Dendritic cell treated with granulocyte-macrophage colony-stimulating factor and Interleukin-4, amounts not matched to agents 40 ng/mL and 50 ng/mL, for 4 days (primary cell): ENCODE results near the gene HOXB6.

Source experiments
- H3K27ac Mint-ChIP-seq: one replicate; pipeline ENCODE4 v1.8.0; 2022; ENCODE audit warnings: mild to moderate bottlenecking, mixed read lengths
- H3K27me3 Mint-ChIP-seq: one replicate; pipeline ENCODE4 v1.8.0; 2022; ENCODE audit warnings: mild to moderate bottlenecking, mixed read lengths
- H3K36me3 Mint-ChIP-seq: one replicate; pipeline ENCODE4 v1.8.0; 2022; ENCODE audit warnings: low read depth, mixed read lengths
- H3K4me1 Mint-ChIP-seq: one replicate; pipeline ENCODE4 v1.8.0; 2022; ENCODE audit warnings: low read depth, mixed read lengths
- H3K4me3 Mint-ChIP-seq: one replicate; pipeline ENCODE4 v1.8.0; 2022; ENCODE audit warnings: mild to moderate bottlenecking, moderate library complexity, mixed read lengths
- H3K9me3 Mint-ChIP-seq: one replicate; pipeline ENCODE4 v1.8.0; 2022; ENCODE audit warnings: mixed read lengths
- intact Hi-C: fragments of 100-400 bp; cut with micrococcal nuclease; formaldehyde crosslinking; loops from one replicate; pipeline ENCODE4 v1.15.0; 2022

HOXB6 gene

GRCh38 chr17:48620461-48621139 lies 15.8 kb upstream of the HOXB6 start:
- H3K36me3 Mint-ChIP-seq: no peaks in the 10 kb centered on the region
- H3K4me3 Mint-ChIP-seq: no peak overlapping the region
- no peak overlapping the region for H3K27ac Mint-ChIP-seq
- H3K9me3 Mint-ChIP-seq: no peaks in the 10 kb centered on the region
- H3K27me3 Mint-ChIP-seq: peaks cover 100% of the 10 kb centered on the region
- intact Hi-C loops: no loop called here
- H3K4me1 Mint-ChIP-seq: peaks cover 4% of the 10 kb centered on the region

GRCh38 chr17:48619826-48620449 lies 15.2 kb upstream of the HOXB6 start:
- Mint-ChIP-seq H3K4me1 (peaks cover 3% of the 10 kb centered on the region), H3K27me3 (peaks cover 100% of the 10 kb centered on the region), H3K36me3 (no peaks in the 10 kb centered on the region), H3K4me3 (no peak overlapping the region), H3K27ac (no peak overlapping the region), H3K9me3 (no peaks in the 10 kb centered on the region)
- intact Hi-C loops: loop anchor here (2.0 to 10.0 kb wide), 2 partner anchors 313 to 595 kb away; no protein-coding TSS in a partner anchor

- Mint-ChIP-seq H3K4me3 (no peak overlapping the region), H3K9me3 (no peaks in the 10 kb centered on the region), H3K27me3 (peaks cover 99% of the 10 kb centered on the region), H3K4me1 (peaks cover 16% of the 10 kb centered on the region), H3K36me3 (no peaks in the 10 kb centered on the region), H3K27ac (no peak overlapping the region)
- intact Hi-C loops: loop anchor here (1.0 to 10.0 kb wide), 3 partner anchors 282 to 594 kb away; no protein-coding TSS in a partner anchor
Observed at GRCh38 chr17:48618256-48618896, 13.6 kb upstream of the HOXB6 start.

- Mint-ChIP-seq H3K4me3 (no peak overlapping the region), H3K4me1 (peaks cover 23% of the 10 kb centered on the region), H3K9me3 (no peaks in the 10 kb centered on the region), H3K27me3 (peaks cover 97% of the 10 kb centered on the region), H3K36me3 (no peaks in the 10 kb centered on the region), H3K27ac (no peak overlapping the region)
- intact Hi-C loops: loop anchor here (1.0 to 10.0 kb wide), 3 partner anchors 281 to 593 kb away; no protein-coding TSS in a partner anchor
Observed at GRCh38 chr17:48617471-48618255, 12.9 kb upstream of the HOXB6 start.

DNA sequence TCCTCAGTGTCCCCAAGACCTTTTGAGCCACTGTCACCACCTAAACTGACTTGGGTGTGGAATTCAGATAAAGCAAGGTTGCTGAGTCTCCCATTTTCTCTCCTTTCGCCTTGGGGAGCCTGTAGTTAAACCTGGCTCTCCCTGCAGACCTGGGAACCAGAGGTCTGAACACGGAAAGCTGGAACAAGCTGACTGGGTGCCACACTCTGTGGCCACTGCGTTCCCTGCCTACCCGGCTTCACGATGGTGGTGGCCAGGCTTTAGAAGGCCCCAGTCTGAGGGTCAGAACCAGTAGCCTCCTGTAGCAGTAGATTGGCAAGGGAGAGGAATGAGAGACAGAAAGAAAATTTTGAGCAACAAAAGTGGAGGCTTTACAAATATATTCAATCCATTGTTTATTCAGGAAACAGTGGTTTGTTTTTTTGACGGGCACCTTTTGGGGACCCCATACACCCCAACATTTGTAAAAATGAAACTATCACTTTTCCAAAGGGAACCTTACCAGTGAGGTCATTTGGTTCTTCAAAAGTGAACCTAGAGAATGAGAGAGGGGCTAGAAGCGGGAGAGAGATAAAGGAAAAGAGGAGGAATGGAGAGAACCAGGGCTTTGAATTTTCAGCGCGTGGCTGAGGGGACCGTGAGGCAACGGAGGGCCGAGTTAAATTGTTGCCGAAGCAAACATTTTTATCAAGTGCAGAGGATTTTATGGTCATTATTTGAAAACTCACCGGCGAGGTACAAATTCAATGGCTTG lies 12.1 kb upstream of the HOXB6 start:
- peaks cover 97% of the 10 kb centered on the region for H3K27me3 Mint-ChIP-seq
- H3K4me3 Mint-ChIP-seq: no peak overlapping the region
- H3K4me1 Mint-ChIP-seq: peaks cover 31% of the 10 kb centered on the region
- intact Hi-C loops: loop anchor here (10.0 kb wide), 1 partner anchor 592 kb away; no protein-coding TSS in a partner anchor
- H3K9me3 Mint-ChIP-seq: no peaks in the 10 kb centered on the region
- H3K36me3 Mint-ChIP-seq: no peaks in the 10 kb centered on the region
- H3K27ac Mint-ChIP-seq: no peak overlapping the region

- Mint-ChIP-seq H3K4me1 (peaks cover 38% of the 10 kb centered on the region), H3K36me3 (no peaks in the 10 kb centered on the region), H3K9me3 (no peaks in the 10 kb centered on the region), H3K4me3 (no peak overlapping the region), H3K27ac (no peak overlapping the region), H3K27me3 (peaks cover 97% of the 10 kb centered on the region)
- intact Hi-C loops: loop anchor here (10.0 kb wide), 1 partner anchor 591 kb away; no protein-coding TSS in a partner anchor
Observed at GRCh38 chr17:48615963-48616716, 11.4 kb upstream of the HOXB6 start.

DNA sequence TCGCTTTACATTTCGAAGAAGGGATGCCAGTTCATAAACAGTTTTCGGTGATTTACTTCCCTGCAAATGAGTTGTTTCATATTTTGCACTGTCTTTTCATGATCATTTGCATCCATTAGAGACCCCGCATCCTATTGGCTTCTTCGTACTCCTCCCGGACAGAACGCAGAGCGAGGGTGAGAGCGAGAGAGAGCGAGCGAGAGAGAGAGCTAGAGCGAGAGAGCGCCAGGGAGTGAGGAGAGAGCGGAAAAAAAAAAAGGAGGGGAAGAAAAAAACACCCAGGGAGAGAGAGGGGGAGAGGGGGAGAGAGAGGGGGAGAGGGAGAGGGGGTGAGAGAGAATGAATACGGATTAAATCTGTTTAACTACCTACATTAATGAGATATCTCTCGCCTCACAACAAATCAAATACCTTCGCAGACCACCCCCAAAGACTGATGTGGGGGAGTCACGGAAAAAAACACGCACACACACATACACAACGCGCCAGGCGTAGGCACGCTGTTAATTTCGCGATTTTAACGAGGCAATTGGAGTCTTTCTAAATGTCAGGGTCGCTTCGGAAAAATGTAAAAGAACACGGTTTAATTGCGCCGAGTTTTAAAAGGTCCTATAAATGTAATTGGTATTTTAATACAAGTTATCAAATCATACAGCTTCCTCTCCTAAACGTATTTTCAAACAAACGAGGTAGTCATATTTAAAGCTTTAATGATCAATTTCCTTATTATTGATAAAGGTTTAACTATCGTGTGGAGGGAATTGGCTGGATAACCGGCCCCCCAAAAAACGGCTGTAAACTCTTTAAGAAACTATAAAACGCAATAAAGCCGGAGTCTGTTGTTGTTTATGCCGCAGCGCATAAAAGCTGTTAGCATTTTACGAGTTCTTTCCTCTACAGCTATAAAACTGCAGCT lies 10.5 kb upstream of the HOXB6 start, which contains the start of gene HOXB8:
Gene HOXB8, minus strand, starts transcription at position 246 of the 916 bp plus-strand sequence. CDS start 588 bp downstream, outside the sequence.
- no peak within 1 kb of the TSS for H3K27ac Mint-ChIP-seq
- H3K36me3 Mint-ChIP-seq: no peaks in the 10 kb centered on the region
- no peak within 1 kb of the TSS for H3K4me3 Mint-ChIP-seq
- peaks cover 42% of the 10 kb centered on the region for H3K4me1 Mint-ChIP-seq
- no peaks in the 10 kb centered on the region for H3K9me3 Mint-ChIP-seq
- H3K27me3 Mint-ChIP-seq: peaks cover 97% of the 10 kb centered on the region
- intact Hi-C loops: loop anchor here (10.0 kb wide), 1 partner anchor 591 kb away; no protein-coding TSS in a partner anchor

DNA sequence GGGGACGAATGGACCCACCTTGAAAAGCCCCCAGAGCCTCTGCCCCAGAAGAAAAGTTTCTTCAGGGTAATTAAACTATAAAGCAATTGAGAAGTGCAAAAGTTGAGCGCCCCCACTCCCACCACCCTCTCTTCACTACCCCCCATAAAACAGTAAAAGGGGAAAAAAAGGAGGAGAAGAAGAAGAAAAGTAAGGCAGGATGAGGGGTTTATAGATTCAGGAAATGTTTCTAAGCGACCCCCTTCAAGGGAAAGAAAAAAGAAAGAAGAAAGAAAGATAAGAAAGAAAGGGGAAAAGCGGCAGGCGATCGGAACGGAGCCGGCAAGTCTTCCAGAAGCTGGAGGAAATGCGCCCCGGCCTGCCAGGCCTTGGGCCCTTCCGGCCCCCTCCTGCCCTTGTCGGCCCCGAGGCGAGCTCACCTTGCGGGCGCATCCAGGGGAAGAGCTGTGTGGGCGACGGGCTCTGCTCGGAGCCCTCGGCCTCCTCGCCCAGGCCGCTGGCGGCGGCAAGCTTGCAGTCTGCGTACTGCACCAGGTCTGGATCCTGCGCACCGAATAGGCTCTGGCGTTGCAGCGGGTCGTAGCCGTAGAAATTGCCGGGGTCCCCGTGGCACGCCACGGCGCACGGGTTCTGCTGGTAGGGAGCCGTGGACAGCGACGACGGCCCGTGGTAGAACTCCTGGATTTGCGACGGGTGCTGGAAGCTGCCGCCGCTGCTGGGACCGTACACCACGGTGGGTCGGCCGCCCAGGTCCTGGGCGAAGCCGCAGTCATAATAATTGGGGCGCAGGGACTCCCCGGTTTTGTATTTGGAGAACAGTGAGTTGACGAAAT lies 9.3 kb upstream of the HOXB6 start:
- Mint-ChIP-seq H3K36me3 (no peaks in the 10 kb centered on the region), H3K27ac (no peak overlapping the region), H3K4me3 (no peak overlapping the region), H3K27me3 (peaks cover 97% of the 10 kb centered on the region), H3K4me1 (peaks cover 42% of the 10 kb centered on the region), H3K9me3 (no peaks in the 10 kb centered on the region)
- intact Hi-C loops: loop anchor here (10.0 kb wide), 1 partner anchor 589 kb away; no protein-coding TSS in a partner anchor

DNA sequence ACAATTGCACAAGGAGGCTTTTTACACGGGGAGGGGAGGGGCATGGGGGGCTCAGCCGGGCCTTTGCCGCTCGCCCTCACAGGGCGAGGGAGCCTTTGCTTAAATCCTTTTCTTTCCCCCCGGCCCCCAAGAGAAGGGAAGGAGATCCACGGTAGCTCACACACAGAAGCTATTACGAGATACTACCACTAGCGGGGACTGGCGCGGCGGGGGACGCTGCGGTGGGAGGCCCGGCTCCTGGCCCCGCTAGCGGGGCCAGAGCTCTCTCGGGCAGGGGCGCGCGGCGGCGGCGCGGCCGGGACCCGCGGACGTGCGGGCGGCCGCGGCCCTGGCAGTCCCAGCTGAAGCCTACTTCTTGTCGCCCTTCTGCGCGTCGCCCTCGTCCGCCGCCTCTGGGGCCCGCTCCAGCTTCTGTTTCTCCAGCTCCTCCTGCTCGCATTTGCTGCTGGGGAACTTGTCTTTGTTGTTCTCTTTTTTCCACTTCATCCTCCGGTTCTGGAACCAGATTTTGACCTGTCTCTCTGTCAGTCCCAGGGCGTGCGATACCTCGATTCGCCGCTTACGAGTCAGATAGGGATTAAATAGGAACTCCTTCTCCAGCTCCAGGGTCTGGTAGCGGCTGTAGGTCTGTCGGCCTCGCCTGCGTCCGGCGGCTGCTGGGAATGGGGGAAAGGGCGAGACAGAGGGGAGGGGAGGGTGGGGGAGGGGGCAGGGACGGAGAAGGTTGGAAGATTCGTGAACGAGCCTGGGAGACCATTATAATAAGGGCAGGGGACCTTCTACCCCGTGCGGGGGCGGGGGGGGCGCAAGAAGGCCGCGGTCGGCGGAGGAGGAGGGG lies 8.3 kb upstream of the HOXB6 start:
- no peaks in the 10 kb centered on the region for H3K36me3 Mint-ChIP-seq
- peaks cover 42% of the 10 kb centered on the region for H3K4me1 Mint-ChIP-seq
- peaks cover 97% of the 10 kb centered on the region for H3K27me3 Mint-ChIP-seq
- H3K9me3 Mint-ChIP-seq: no peaks in the 10 kb centered on the region
- H3K27ac Mint-ChIP-seq: no peak overlapping the region
- intact Hi-C loops: loop anchor here (10.0 kb wide), 1 partner anchor 588 kb away; no protein-coding TSS in a partner anchor
- H3K4me3 Mint-ChIP-seq: peak overlapping the region; percentile 59

DNA sequence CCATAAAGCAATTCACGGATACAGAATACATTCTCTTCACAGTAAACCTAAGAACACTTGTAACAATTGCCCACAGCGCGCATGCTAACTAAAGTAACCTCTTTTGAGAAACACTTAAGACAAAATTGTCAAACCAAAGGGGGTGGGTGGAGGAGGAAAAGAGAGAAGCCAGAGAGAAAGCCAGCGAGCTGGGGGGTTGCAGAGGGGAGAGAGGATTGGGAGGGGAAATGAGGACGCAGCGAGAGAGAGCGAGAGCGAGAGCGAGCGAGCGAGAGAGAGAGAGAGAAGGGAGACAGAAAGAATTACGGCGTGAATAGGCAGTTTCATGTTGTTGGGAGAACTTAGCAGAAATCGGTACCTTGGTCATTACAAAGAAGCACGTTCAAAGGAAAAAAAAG lies 7.7 kb upstream of the HOXB6 start:
- no peaks in the 10 kb centered on the region for H3K9me3 Mint-ChIP-seq
- peaks cover 47% of the 10 kb centered on the region for H3K4me1 Mint-ChIP-seq
- intact Hi-C loops: loop anchor here (10.0 kb wide), 1 partner anchor 588 kb away; no protein-coding TSS in a partner anchor
- H3K36me3 Mint-ChIP-seq: no peaks in the 10 kb centered on the region
- peak overlapping the region; percentile 46 for H3K4me3 Mint-ChIP-seq
- H3K27ac Mint-ChIP-seq: no peak overlapping the region
- peaks cover 97% of the 10 kb centered on the region for H3K27me3 Mint-ChIP-seq
